Common myeloid progenitor, CD34-positive (primary cell): ENCODE results near the gene HOXA4.
A peak's percentile ranks its signal among the peaks of the same experiment; 100 is the strongest.

Experiments used
- CTCF ChIA-PET: fragments of 350-600 bp; sonication (Branson Sonifier 250); formaldehyde crosslinking; loops from one replicate; lab custom pipeline; 2021; ENCODE audit warnings: antibody characterized with exemption; lab: Charles Lee
- POLR2A ChIA-PET: fragments of 350-600 bp; sonication (Branson Sonifier 250); formaldehyde crosslinking; loops from one replicate; lab custom pipeline; 2021; ENCODE audit warnings: antibody characterized with exemption; lab: Charles Lee
- DNase-seq, 3 donors: peaks; one replicate each; pipeline versions ENCODE4 v3.0.0 to v3.0.0-alpha.2; 2013
- H3K27ac ChIP-seq, 2 experiments: 1 replicate in 1 of 2; 2 replicates in 1 of 2; pipeline ENCODE4 v1.7.0; 2013; ENCODE audit warnings: inconsistent platforms in 2 of 2, low read length in 2 of 2, mild to moderate bottlenecking in 2 of 2, low read depth in 1 of 2, moderate library complexity in 1 of 2; ENCODE audit not compliant: severe bottlenecking in 2 of 2, insufficient read depth in 1 of 2, poor library complexity in 1 of 2
- H3K27me3 ChIP-seq, 5 experiments: replicated peaks in 2 of 5; 1 replicate in 3 of 5; 2 replicates in 2 of 5; pipeline versions ENCODE4 v1.6.1 to v1.7.0; 2013; ENCODE audit warnings: low read length in 4 of 5, mild to moderate bottlenecking in 2 of 5, moderate library complexity in 2 of 5, inconsistent platforms in 1 of 5; ENCODE audit not compliant: insufficient read depth in 5 of 5, control insufficient read depth in 4 of 5
- H3K36me3 ChIP-seq, 4 experiments: 1 replicate in 2 of 4; 2 replicates in 2 of 4; pipeline versions ENCODE4 v1.6.1 to v1.7.0; 2013; ENCODE audit warnings: low read length in 3 of 4, control low read depth in 1 of 4, mild to moderate bottlenecking in 1 of 4; ENCODE audit not compliant: control insufficient read depth in 4 of 4, insufficient read depth in 4 of 4
- H3K4me1 ChIP-seq, 4 experiments: 1 replicate in 3 of 4; 2 replicates in 1 of 4; pipeline versions ENCODE4 v1.6.1 to v1.7.1; 2013; ENCODE audit warnings: low read length in 3 of 4, mild to moderate bottlenecking in 3 of 4, control low read depth in 1 of 4, inconsistent platforms in 1 of 4, moderate library complexity in 1 of 4; ENCODE audit not compliant: control insufficient read depth in 4 of 4, insufficient read depth in 4 of 4; ENCODE audit errors: control extremely low read depth in 1 of 4
- H3K4me3 ChIP-seq, 7 experiments: 1 replicate in 4 of 7; 2 replicates in 3 of 7; pipeline versions ENCODE4 v1.5.1 to v1.7.0; 2013; ENCODE audit warnings: mild to moderate bottlenecking in 7 of 7, low read length in 6 of 7, moderate library complexity in 6 of 7, inconsistent platforms in 2 of 7, low read depth in 2 of 7, control low read depth in 1 of 7; ENCODE audit not compliant: insufficient read depth in 4 of 7, control insufficient read depth in 1 of 7; ENCODE audit errors: extremely low read depth in 1 of 7
- H3K9me3 ChIP-seq, 5 experiments: 1 replicate in 4 of 5; 2 replicates in 1 of 5; pipeline versions ENCODE4 v1.6.1 to v1.7.1; 2013; ENCODE audit warnings: low read length in 4 of 5, mild to moderate bottlenecking in 2 of 5, inconsistent platforms in 1 of 5, low read depth in 1 of 5, moderate library complexity in 1 of 5; ENCODE audit not compliant: control insufficient read depth in 4 of 5, insufficient read depth in 2 of 5; ENCODE audit errors: control extremely low read depth in 1 of 5
- WGBS: methylation state at CpG from one replicate; pipeline ENCODE4 v1.1.5; 2013; ENCODE audit not compliant: insufficient coverage; 5-methylcytosine and 5-hydroxymethylcytosine counted together

Gene HOXA4

GRCh38 chr7:27155816-27156507, 25.4 kb upstream of the HOXA4 start:
- Histone ChIP-seq H3K27me3 (no peaks in the 10 kb centered on the region), H3K4me1 (peaks cover 4 to 86% (median 77%) of the 10 kb centered on the region in 4 experiments)

GRCh38 chr7:27154901-27155815, 24.6 kb upstream of the HOXA4 start:
- peak overlapping the region; percentile 76 to 96 for H3K27ac ChIP-seq
- 1% methylated on average over 39 of the region's 48 CpGs for WGBS
- H3K36me3 ChIP-seq = peaks cover 0 to 20% (median 0%) of the 10 kb centered on the region in 4 experiments
- no peaks in the 10 kb centered on the region for H3K9me3 ChIP-seq
- peak overlapping the region; percentile 24 to 100 (median 82) for H3K4me3 ChIP-seq
- CTCF ChIA-PET = interaction anchor here (0.7 to 4.1 kb wide), 10 partner anchors 7 to 487 kb away, joined by 3 to 24 read pairs (median 6); partner anchors contain the start of genes HOXA5 and HOXA9
- no peaks in the 10 kb centered on the region for H3K27me3 ChIP-seq
- peak in 1 of 3 donors; percentile 73 for DNase-seq
- POLR2A ChIA-PET = interaction anchor here (1.4 to 1.5 kb wide), 2 partner anchors 297 to 955 kb away, joined by 3 to 4 read pairs; no protein-coding TSS in a partner anchor
- H3K4me1 ChIP-seq = peaks cover 4 to 83% (median 77%) of the 10 kb centered on the region in 4 experiments

More at GRCh38 chr7:27155816-27156507, 25.4 kb upstream of the HOXA4 start:
- Histone ChIP-seq H3K36me3 (peaks cover 0 to 17% (median 0%) of the 10 kb centered on the region in 4 experiments), H3K9me3 (no peaks in the 10 kb centered on the region), H3K27ac (peak overlapping the region; percentile 76 to 96), H3K4me3 (peak overlapping the region; percentile 32 to 100 (median 82))
- ChIA-PET POLR2A (interaction anchor here (0.9 to 1.6 kb wide), 5 partner anchors 10 to 956 kb away, joined by 3 to 9 read pairs (median 3); partner anchors contain the start of genes HOXA4 and HOXA9), CTCF (interaction anchor here (0.7 to 4.1 kb wide), 18 partner anchors 6 to 1263 kb away, joined by 3 to 41 read pairs (median 6); partner anchors contain the start of genes HOXA5 and HOXA9)
- DNase-seq = peak; percentile 60 to 78 (median 71)
- WGBS = under 1% methylated on average over 51 of the region's 63 CpGs

GRCh38 chr7:27154369-27154768, 23.8 kb upstream of the HOXA4 start:
- Histone ChIP-seq H3K27me3 (no peaks in the 10 kb centered on the region), H3K4me1 (peaks cover 6 to 83% (median 76%) of the 10 kb centered on the region in 4 experiments), H3K27ac (peak overlapping the region in 1 of 2 experiments; percentile 96), H3K4me3 (peak overlapping the region in 6 of 7 experiments; percentile 25 to 100 (median 88)), H3K36me3 (peaks cover 0 to 25% (median 0%) of the 10 kb centered on the region in 4 experiments), H3K9me3 (no peaks in the 10 kb centered on the region)
- WGBS = 66% methylated on average over 5 of the region's 10 CpGs
- CTCF ChIA-PET = interaction anchor here (0.8 to 4.1 kb wide), 14 partner anchors 8 to 780 kb away, joined by 3 to 24 read pairs (median 4); partner anchors contain the start of gene HOXA9
- peak in 1 of 3 donors; percentile 5 for DNase-seq
- POLR2A ChIA-PET = interaction anchor here (0.9 to 1.5 kb wide), 2 partner anchors 15 to 296 kb away, joined by 4 to 5 read pairs; no protein-coding TSS in a partner anchor

- H3K4me3 ChIP-seq = peak overlapping the region in 6 of 7 experiments; percentile 13 to 100 (median 92)
- ChIA-PET CTCF (interaction anchor here (1.0 to 4.1 kb wide), 11 partner anchors 9 to 779 kb away, joined by 3 to 24 read pairs (median 4); partner anchors contain the start of gene HOXA9), POLR2A (interaction anchor here (0.9 to 1.6 kb wide), 2 partner anchors 13 to 16 kb away, joined by 3 to 5 read pairs; no protein-coding TSS in a partner anchor)
- H3K27me3 ChIP-seq = no peaks in the 10 kb centered on the region
- DNase-seq = peak in 1 of 3 donors; percentile 0
- H3K4me1 ChIP-seq = peaks cover 5 to 83% (median 76%) of the 10 kb centered on the region in 4 experiments
- H3K9me3 ChIP-seq = no peaks in the 10 kb centered on the region
- peak overlapping the region; percentile 75 to 96 for H3K27ac ChIP-seq
- no CpG with 5 or more reads among the region's 3 CpGs for WGBS
- peaks cover 0 to 32% (median 0%) of the 10 kb centered on the region in 4 experiments for H3K36me3 ChIP-seq
Measured at GRCh38 chr7:27153526-27153925, 23.0 kb upstream of the HOXA4 start.

- ChIA-PET CTCF (interaction anchor here (0.8 to 4.1 kb wide), 16 partner anchors 9 to 1275 kb away, joined by 3 to 24 read pairs (median 4); partner anchors contain the start of gene HOXA9), POLR2A (interaction anchor here (0.8 to 3.4 kb wide), 6 partner anchors 9 to 784 kb away, joined by 3 to 15 read pairs (median 3); no protein-coding TSS in a partner anchor)
- Histone ChIP-seq H3K4me3 (peak overlapping the region; percentile 76 to 100 (median 91)), H3K27ac (peak overlapping the region; percentile 75 to 96), H3K27me3 (no peaks in the 10 kb centered on the region), H3K9me3 (no peaks in the 10 kb centered on the region), H3K36me3 (peaks cover 0 to 34% (median 0%) of the 10 kb centered on the region in 4 experiments), H3K4me1 (peaks cover 5 to 83% (median 76%) of the 10 kb centered on the region in 4 experiments)
- WGBS = 4% methylated on average over 7 of the region's 22 CpGs
- DNase-seq = peak in 1 of 3 donors; percentile 16
Measured at GRCh38 chr7:27152816-27153442, 22.4 kb upstream of the HOXA4 start.
